Left renal pelvis (tissue), 4 donors: Measurements from ENCODE around the gene PRUNE1. TPM values are rescaled to one million over a fixed set of nuclear protein-coding genes. Genes with fewer than 3 reads are reported as not detected.

Experiments
- DNase-seq, 4 donors: peaks; one replicate each; pipeline ENCODE4 v3.0.0-alpha.2; 2013; ENCODE audit warnings: low read depth in 4 of 4, low spot score in 3 of 4
- polyA plus RNA-seq, 4 donors: library from polyadenylated mRNA; unstranded; fragments of 120-200 nt; gene quantifications; one replicate each; pipeline ENCODE4 v1.2.1, GENCODE V29; 2013; ENCODE audit not compliant: insufficient read length in 4 of 4

Gene PRUNE1
- polyA plus RNA-seq: 10 to 100 TPM; 41.4 to 47.8 (median 46.1) TPM

- DNase-seq: peak; percentile 92 to 95 (median 94)
Measured at GRCh38 chr1:151008244-151009205, at the start of gene PRUNE1. PRUNE1 (plus strand) TSS chr1:151008449; CDS start chr1:151008633, 184 bp downstream.

GRCh38 chr1:150960646-150961045 is 47.6 kb upstream of the PRUNE1 start:
- DNase-seq: no peak

GRCh38 chr1:150961756-150962155 is 46.5 kb upstream of the PRUNE1 start:
- no peak for DNase-seq

- DNase-seq: no peak
Measured at GRCh38 chr1:150963321-150964163, 44.7 kb upstream of the PRUNE1 start.

- no peak for DNase-seq
Measured at GRCh38 chr1:150964164-150964489, 44.1 kb upstream of the PRUNE1 start.

GRCh38 chr1:150965605-150966004 is 42.6 kb upstream of the PRUNE1 start:
- no peak for DNase-seq

GRCh38 chr1:150966011-150966410 is 42.2 kb upstream of the PRUNE1 start:
- DNase-seq: no peak

- DNase-seq: no peak
Measured at GRCh38 chr1:150967936-150968335, 40.3 kb upstream of the PRUNE1 start.

GRCh38 chr1:150968491-150968890 is 39.8 kb upstream of the PRUNE1 start:
- no peak for DNase-seq

- DNase-seq: no peak
Measured at GRCh38 chr1:150969626-150970025, 38.6 kb upstream of the PRUNE1 start.

GRCh38 chr1:150970808-150971582 is 37.3 kb upstream of the PRUNE1 start:
- no peak for DNase-seq

- no peak for DNase-seq
Measured at GRCh38 chr1:150971583-150972416, 36.4 kb upstream of the PRUNE1 start.

- DNase-seq: no peak
Measured at GRCh38 chr1:150972417-150972940, 35.8 kb upstream of the PRUNE1 start.

GRCh38 chr1:150973258-150973835 is 34.9 kb upstream of the PRUNE1 start:
- no peak for DNase-seq

GRCh38 chr1:150973836-150974579 is 34.2 kb upstream of the PRUNE1 start:
- DNase-seq: no peak

- DNase-seq: peak in 2 of 4 donors; percentile 64 to 72
Measured at GRCh38 chr1:150974580-150975478, 33.4 kb upstream of the PRUNE1 start, which contains the start of gene CERS2. CERS2 (minus strand) TSS chr1:150974835; CDS start chr1:150969090, 5,745 bp downstream.

- no peak for DNase-seq
Measured at GRCh38 chr1:150976401-150976821, 31.8 kb upstream of the PRUNE1 start.
